B cell (primary cell): ENCODE results near the gene RNF217. TPM values are rescaled to one million over a fixed set of nuclear protein-coding genes. Genes with fewer than 3 reads are reported as not detected.

Source experiments
- ATAC-seq: fragments of 200-7000 bp; cut with Tn5 transposase; one replicate; pipeline ENCODE4 v1.10.0; 2021; ENCODE audit warnings: low read depth, mild to moderate bottlenecking, moderate number of reproducible peaks, moderate library complexity
- CTCF ChIA-PET: fragments of 350-600 bp; sonication (Branson Sonifier 250); formaldehyde crosslinking; loops from one replicate; lab custom pipeline; 2021; ENCODE audit warnings: antibody characterized with exemption, inconsistent platforms; lab: Charles Lee
- POLR2A ChIA-PET: fragments of 350-600 bp; sonication (Branson Sonifier 250); formaldehyde crosslinking; loops from one replicate; lab custom pipeline; 2021; ENCODE audit warnings: antibody characterized with exemption; lab: Charles Lee
- DNase-seq: peaks from one replicate; pipeline ENCODE4 v3.0.0; 2013
- H2AFZ ChIP-seq: 2 replicates; pipeline ENCODE4 v1.6.1; 2012; ENCODE audit warnings: mild to moderate bottlenecking, low read depth, low read length; ENCODE audit not compliant: insufficient read depth, poor library complexity, severe bottlenecking
- H3K27ac ChIP-seq, 2 donors: 1 replicate in 1 of 2; 2 replicates in 1 of 2; pipeline ENCODE4 v1.5.1; 2012 to 2013; ENCODE audit warnings: low read length in 2 of 2, mild to moderate bottlenecking in 2 of 2, moderate library complexity in 1 of 2
- H3K27me3 ChIP-seq, 4 experiments: fragments of 200-600 bp in 1 of 4; sonication (generic) in 1 of 4; replicated peaks in 1 of 4; 1 replicate in 2 of 4; 2 replicates in 2 of 4; pipeline versions ENCODE4 v1.6.1 to v1.7.0; 2013 to 2016; ENCODE audit warnings: low read length in 3 of 4, mild to moderate bottlenecking in 2 of 4, mixed read lengths in 1 of 4, moderate library complexity in 1 of 4; ENCODE audit not compliant: insufficient read depth in 4 of 4, control insufficient read depth in 3 of 4; ENCODE audit errors: control extremely low read depth in 1 of 4
- H3K36me3 ChIP-seq, 2 experiments: replicated peaks in 1 of 2; 1 replicate in 1 of 2; 2 replicates in 1 of 2; pipeline versions ENCODE4 v1.6.1 to v1.7.1; 2013; ENCODE audit warnings: low read length in 1 of 2; ENCODE audit not compliant: insufficient read depth in 2 of 2, control insufficient read depth in 1 of 2; ENCODE audit errors: control extremely low read depth in 1 of 2, extremely low read depth in 1 of 2
- H3K4me1 ChIP-seq, 2 donors: fragments of 200-600 bp in 1 of 2; sonication (generic) in 1 of 2; 1 replicate in 1 of 2; 2 replicates in 1 of 2; pipeline versions ENCODE4 v1.5.1 to v1.6.1; 2013 to 2017; ENCODE audit warnings: low read length in 2 of 2; ENCODE audit not compliant: control insufficient read depth in 2 of 2, insufficient read depth in 2 of 2
- H3K4me2 ChIP-seq: replicated peaks from 2 replicates; pipeline ENCODE3; 2012; ENCODE audit warnings: mild to moderate bottlenecking, low read depth, low read length; ENCODE audit not compliant: poor library complexity, severe bottlenecking
- H3K4me3 ChIP-seq, 5 experiments: fragments of 200-600 bp in 1 of 5; sonication (generic) in 1 of 5; 1 replicate in 3 of 5; 2 replicates in 2 of 5; pipeline versions ENCODE4 v1.5.1 to v1.7.0; 2011 to 2016; ENCODE audit warnings: low read length in 4 of 5, mild to moderate bottlenecking in 4 of 5, low read depth in 2 of 5, control low read depth in 1 of 5, moderate library complexity in 1 of 5; ENCODE audit not compliant: insufficient read depth in 1 of 5; ENCODE audit errors: control extremely low read depth in 1 of 5, extremely low read depth in 1 of 5
- H3K79me2 ChIP-seq: fragments of 200-600 bp; sonication (generic); one replicate; pipeline ENCODE4 v1.6.0; 2016; ENCODE audit warnings: low read length; ENCODE audit not compliant: control insufficient read depth, insufficient read depth
- H3K9ac ChIP-seq: fragments of 200-600 bp; sonication (generic); 2 replicates; pipeline ENCODE4 v1.6.1; 2017; ENCODE audit warnings: mild to moderate bottlenecking, low read length, moderate library complexity
- H3K9me3 ChIP-seq, 3 donors: one replicate each; pipeline versions ENCODE4 v1.6.1 to v1.7.1; 2013; ENCODE audit warnings: low read length in 2 of 3; ENCODE audit not compliant: control insufficient read depth in 2 of 3, insufficient read depth in 1 of 3; ENCODE audit errors: control extremely low read depth in 1 of 3
- H4K20me1 ChIP-seq: 2 replicates; pipeline ENCODE4 v1.6.0; 2012; ENCODE audit warnings: mild to moderate bottlenecking, low read length; ENCODE audit not compliant: insufficient read depth, control insufficient read depth, poor library complexity, severe bottlenecking
- H3K27ac Mint-ChIP-seq: one replicate; pipeline ENCODE4 v1.8.0; 2021; ENCODE audit warnings: mixed read lengths
- H3K27me3 Mint-ChIP-seq: one replicate; pipeline ENCODE4 v1.8.0; 2021; ENCODE audit warnings: mixed read lengths
- H3K4me1 Mint-ChIP-seq: one replicate; pipeline ENCODE4 v1.8.0; 2021; ENCODE audit warnings: mixed read lengths
- H3K4me3 Mint-ChIP-seq: one replicate; pipeline ENCODE4 v1.8.0; 2021; ENCODE audit warnings: mixed read lengths
- H3K9me3 Mint-ChIP-seq: one replicate; pipeline ENCODE4 v1.8.0; 2022; ENCODE audit warnings: mixed read lengths; ENCODE audit not compliant: insufficient read depth
- EZH2 ChIP-seq: IDR thresholded peaks from 2 replicates; pipeline ENCODE4 v1.6.1; 2012; ENCODE audit warnings: borderline replicate concordance, low read depth, mild to moderate bottlenecking, moderate library complexity, low read length; ENCODE audit not compliant: insufficient read depth, poor library complexity, severe bottlenecking
- WGBS: methylation state at CpG from one replicate; pipeline ENCODE4 v1.1.5; 2013; ENCODE audit warnings: missing lambda C conversion rate; ENCODE audit not compliant: insufficient coverage; 5-methylcytosine and 5-hydroxymethylcytosine counted together
- intact Hi-C: fragments of 100-400 bp; cut with micrococcal nuclease; formaldehyde crosslinking; loops from one replicate; pipeline ENCODE4 v1.10.0; 2022
- polyA plus RNA-seq: library from polyadenylated mRNA; depleted of rRNA; stranded (reverse); fragments of >200 nt; gene quantifications from 2 replicates; pipeline ENCODE4 v1.2.3, GENCODE V29; 2012
- total RNA-seq, 2 donors: library from RNA; stranded (reverse); fragments of 120-200 nt in 1 of 2; gene quantifications; 1 replicate in 1 of 2; 2 replicates in 1 of 2; pipeline versions ENCODE4 v1.2.3 to v1.2.4, GENCODE V29; 2013 to 2022
- TF ChIP-seq, protein P1 (sequence below): fragments of 200-600 bp; IDR thresholded peaks from one replicate; pipeline ENCODE4 v1.8.0; 2022; ENCODE audit warnings: antibody characterized with exemption, mild to moderate bottlenecking

RNF217 gene
- total and polyA plus RNA-seq, 2 donors (not counting 1 experiment from before 2014, with no cell fraction given), result 0.03 TPM; not detected in 1

DNA sequence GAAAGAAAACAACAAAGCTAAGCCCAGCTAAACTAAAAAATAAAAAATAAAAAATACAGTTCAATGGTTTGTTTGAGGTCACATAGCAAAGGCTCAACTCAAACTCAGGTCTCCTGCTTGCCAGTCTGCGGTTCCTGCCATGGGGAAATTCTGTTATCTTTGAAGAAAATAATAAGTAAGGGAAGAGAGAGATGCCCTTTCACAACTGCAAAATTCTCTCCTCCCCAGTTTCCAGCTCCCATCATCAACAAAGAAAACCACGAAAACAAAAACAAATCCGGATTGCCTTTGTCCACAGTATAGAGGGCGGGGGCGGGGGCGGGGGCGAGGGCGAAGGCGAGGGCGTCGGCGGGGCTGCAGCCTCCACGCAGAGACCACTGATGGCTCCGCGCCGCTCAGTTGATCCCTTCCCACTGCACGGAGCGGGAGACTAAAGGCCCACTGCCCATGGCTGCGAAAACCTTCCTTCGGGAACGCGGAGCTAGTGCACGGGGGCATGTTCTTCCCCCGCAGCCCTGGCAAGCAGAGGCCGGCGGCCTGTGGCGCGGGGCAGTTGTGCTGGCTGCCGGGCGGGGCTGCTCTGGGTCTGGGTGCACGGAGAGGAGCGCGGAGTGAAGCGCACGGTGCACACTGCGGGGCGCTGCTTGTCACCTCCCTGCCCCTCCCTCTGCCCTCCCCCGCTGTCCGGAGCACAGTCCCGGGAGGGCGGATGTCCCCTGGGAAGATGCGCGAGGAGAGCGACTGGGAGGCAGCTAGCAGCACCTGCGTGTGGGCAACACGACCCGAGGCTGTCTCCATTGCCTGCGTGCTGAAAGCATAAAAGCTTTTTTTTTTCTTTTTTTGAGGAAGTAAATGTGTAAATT, 137.2 kb downstream of the RNF217 start:
- H3K27me3 ChIP-seq, result peaks cover 0 to 8% (median 4%) of the 10 kb centered on the region in 4 experiments
- intact Hi-C loops, result no loop called here
- WGBS, result 1% methylated on average over 42 of the region's 48 CpGs
- Mint-ChIP-seq H3K4me1 (peaks cover 12% of the 10 kb centered on the region), H3K27ac (no peak overlapping the region), H3K9me3 (no peaks in the 10 kb centered on the region), H3K27me3 (peaks cover 14% of the 10 kb centered on the region), H3K4me3 (peak overlapping the region; percentile 52)
- no peak for TF ChIP-seq EZH2
- TF ChIP-seq, protein P1, sequence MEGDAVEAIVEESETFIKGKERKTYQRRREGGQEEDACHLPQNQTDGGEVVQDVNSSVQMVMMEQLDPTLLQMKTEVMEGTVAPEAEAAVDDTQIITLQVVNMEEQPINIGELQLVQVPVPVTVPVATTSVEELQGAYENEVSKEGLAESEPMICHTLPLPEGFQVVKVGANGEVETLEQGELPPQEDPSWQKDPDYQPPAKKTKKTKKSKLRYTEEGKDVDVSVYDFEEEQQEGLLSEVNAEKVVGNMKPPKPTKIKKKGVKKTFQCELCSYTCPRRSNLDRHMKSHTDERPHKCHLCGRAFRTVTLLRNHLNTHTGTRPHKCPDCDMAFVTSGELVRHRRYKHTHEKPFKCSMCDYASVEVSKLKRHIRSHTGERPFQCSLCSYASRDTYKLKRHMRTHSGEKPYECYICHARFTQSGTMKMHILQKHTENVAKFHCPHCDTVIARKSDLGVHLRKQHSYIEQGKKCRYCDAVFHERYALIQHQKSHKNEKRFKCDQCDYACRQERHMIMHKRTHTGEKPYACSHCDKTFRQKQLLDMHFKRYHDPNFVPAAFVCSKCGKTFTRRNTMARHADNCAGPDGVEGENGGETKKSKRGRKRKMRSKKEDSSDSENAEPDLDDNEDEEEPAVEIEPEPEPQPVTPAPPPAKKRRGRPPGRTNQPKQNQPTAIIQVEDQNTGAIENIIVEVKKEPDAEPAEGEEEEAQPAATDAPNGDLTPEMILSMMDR, result no peak
- H3K4me1 ChIP-seq, result no peaks in the 10 kb centered on the region
- CTCF ChIA-PET, result no interaction called here
- H3K4me3 ChIP-seq, result peak overlapping the region in 2 of 5 experiments; percentile 19 to 30
- H3K9me3 ChIP-seq, result no peaks in the 10 kb centered on the region
- peak overlapping the region; percentile 64 for H2AFZ ChIP-seq
- DNase-seq, result peak; percentile 16
- H3K27ac ChIP-seq, result no peak overlapping the region
- peak; percentile 36 for ATAC-seq
- POLR2A ChIA-PET, result no interaction called here
- no peak overlapping the region for H3K9ac ChIP-seq
- peak overlapping the region; percentile 67 for H3K4me2 ChIP-seq
- no peaks in the 10 kb centered on the region for H4K20me1 ChIP-seq
- no peaks in the 10 kb centered on the region for H3K36me3 ChIP-seq
- no peaks in the 10 kb centered on the region for H3K79me2 ChIP-seq

DNA sequence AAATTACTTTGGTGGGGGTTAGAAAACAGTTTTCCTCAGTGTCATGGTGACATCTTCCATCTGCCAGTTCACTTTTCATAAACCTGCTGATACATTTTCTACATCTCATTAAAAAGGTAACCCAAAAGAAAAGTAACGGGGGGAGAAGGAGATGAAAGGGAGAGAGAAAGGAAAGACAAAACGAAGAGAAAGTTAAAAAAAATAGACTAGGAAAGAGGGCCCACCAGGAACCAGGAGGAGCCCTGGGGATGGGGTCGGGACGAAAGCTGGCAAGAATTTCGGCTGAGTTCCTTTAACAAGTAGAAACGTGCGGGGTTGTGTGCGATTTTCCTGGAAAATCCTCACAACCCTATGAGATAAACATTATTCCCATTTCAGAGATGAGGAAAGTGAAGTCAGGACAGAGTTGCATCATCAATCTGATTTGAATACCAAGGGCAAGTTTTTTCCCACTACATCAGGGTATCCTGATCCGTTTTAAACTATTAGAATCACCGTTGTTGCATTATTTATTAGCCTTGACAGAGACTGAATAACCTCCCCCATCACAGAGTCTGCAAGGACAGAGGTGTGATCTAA, 137.9 kb downstream of the RNF217 start:
- H3K79me2 ChIP-seq, result no peaks in the 10 kb centered on the region
- no peak overlapping the region for H3K27ac ChIP-seq
- peak overlapping the region; percentile 64 for H2AFZ ChIP-seq
- no peaks in the 10 kb centered on the region for H3K36me3 ChIP-seq
- 100% methylated on average over 6 of the region's 10 CpGs for WGBS
- no peaks in the 10 kb centered on the region for H3K9me3 Mint-ChIP-seq
- POLR2A ChIA-PET, result no interaction called here
- H3K4me3 ChIP-seq, result peak overlapping the region in 1 of 5 experiments; percentile 30
- CTCF ChIA-PET, result no interaction called here
- no peak for DNase-seq
- intact Hi-C loops, result no loop called here
- no peak for ATAC-seq
- H3K4me1 Mint-ChIP-seq, result peaks cover 12% of the 10 kb centered on the region
- no peak overlapping the region for H3K9ac ChIP-seq
- no peak overlapping the region for H3K27ac Mint-ChIP-seq
- no peak for TF ChIP-seq EZH2
- TF ChIP-seq, protein P1, result no peak
- H3K4me3 Mint-ChIP-seq, result peak overlapping the region; percentile 52
- H3K27me3 ChIP-seq, result peaks cover 0 to 8% (median 4%) of the 10 kb centered on the region in 4 experiments
- peaks cover 14% of the 10 kb centered on the region for H3K27me3 Mint-ChIP-seq
- no peaks in the 10 kb centered on the region for H3K9me3 ChIP-seq
- H3K4me1 ChIP-seq, result no peaks in the 10 kb centered on the region
- H3K4me2 ChIP-seq, result peak overlapping the region; percentile 67
- H4K20me1 ChIP-seq, result no peaks in the 10 kb centered on the region
